Stimulated activated CD4-positive, alpha-beta T cell treated with anti-CD3 and anti-CD28 coated beads, Interleukin-1b, Interleukin-23, amount 100 ng/mL, for 4 hours (primary cell): ENCODE measurements around the gene SETSIP.
"Not testable (repeated sequence)": the region's sequence is repeated elsewhere in the genome, so short reads cannot be mapped to it uniquely, and the experiment has no call there.

ENCODE experiments used
- DNase-seq, 2 donors: peaks; one replicate each; pipeline ENCODE4 v3.0.0-alpha.2; 2020; ENCODE audit warnings: low read depth in 2 of 2

SETSIP gene

GRCh38 chr1:92051948-92052347, 23.3 kb downstream of the SETSIP start:
- no peak for DNase-seq

DNA sequence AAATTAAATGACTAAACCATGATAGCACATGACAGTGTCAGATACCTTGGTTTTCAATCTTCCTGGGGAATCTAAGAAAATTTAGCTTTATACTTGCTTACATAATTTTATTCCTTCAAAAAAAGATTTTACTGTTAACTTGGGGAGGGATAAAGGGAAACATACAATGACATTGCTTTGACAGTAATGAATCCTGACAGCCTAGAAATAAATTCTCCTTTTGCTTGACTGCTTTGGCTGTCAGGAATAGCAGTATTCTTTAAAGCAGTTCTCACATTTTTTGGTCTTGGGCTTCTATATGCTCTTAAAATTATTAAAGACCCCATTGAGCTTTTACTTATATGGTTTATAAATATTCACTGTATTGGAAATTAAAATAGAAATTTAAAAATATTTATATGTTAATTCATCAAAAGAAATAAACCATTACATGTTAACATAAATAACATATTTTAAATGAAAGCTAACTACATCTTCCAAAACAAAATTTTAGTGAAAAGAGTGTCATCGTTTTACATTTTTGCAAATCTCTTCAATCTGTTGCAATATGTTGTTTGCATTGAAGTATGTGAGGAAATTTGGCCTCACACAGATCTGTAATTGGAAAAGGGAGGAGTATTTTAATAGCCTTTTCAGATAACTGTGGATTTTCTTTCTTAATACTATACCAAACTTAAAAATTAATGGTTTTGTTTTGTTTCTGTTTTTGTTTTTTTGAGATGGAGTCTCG, 29.3 kb downstream of the SETSIP start:
- DNase-seq = no peak

DNA sequence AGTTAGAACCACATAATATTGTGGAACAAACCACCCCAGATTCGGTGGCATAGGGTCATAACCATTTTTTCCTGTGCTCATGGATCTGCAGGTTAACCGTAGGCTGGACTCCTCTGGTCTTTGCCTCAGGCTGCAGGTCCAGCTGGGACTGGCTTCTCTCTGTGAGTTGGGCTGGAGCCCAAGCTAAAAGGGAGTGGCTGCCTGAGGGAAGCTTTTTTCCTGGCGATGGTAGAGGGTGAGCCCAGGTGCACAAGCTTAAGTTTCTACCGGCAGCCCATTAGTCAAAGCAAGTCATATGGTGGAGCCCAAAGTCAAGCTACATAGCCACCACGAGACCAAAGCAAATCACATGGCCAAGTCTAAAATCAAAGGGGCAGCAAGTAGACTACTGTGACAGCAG, 31.6 kb downstream of the SETSIP start:
- DNase-seq = no peak

DNA sequence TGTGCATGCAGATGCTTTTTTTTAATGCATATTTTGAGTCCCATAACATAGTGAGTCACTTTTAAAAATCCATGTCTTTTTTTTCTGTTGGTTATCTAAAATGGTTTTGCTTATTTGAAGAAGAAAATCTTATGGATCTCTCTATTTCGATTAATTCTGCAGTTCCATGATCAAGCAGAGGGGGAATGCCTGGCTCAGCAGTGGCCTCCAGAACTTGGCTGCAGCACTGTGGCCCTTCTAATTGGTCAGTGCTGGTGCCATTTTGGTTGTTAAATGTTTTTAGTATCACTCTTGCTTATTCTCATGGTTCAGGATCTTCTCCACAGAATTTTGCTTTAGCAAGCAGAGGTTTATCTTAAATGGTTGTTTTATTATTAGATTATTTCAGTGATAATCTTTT, 34.2 kb downstream of the SETSIP start:
- DNase-seq = no peak

- DNase-seq = no peak
These were observed 36.4 kb downstream of the SETSIP start for GRCh38 chr1:92038695-92039346.

GRCh38 chr1:92037400-92037799, 37.8 kb downstream of the SETSIP start:
- DNase-seq = no peak

DNA sequence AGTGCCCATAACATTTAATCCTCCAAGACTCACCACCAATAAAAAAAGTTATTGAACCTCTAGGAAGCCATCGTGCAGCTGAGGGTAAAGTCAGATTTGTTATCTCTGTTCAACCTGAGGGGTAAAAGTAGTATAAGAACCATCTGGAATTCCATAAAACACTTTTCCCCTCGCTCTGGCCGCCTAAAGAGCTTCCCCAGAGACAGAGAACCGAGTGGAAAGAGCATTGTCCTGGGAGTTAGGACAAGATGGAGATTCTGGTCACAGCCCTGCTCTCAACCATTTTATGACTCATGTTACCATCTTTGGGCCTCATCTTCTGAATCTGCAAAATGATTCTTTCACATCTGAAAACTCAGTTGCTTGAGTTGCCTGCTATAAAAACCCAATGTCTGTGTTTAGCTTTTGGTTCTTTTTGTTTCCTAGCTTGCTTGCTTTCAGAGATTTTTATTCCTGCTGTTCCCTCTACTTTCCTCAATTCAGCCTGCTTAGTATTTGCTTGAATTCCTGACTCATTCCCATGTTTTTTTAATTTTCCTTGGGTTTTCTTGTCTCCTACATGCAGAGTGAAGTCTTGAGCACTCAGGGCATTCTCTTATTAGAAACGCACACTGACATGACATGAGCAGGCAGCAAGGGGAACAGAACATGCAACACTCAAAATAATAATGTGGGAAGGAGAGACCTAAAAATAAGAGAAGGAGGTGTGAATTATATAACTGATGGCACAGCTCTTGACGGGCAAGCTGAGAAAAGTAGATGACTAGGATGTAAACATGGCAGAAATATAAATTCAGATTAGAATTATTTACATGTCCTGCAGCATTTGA, 43.7 kb downstream of the SETSIP start:
- no peak for DNase-seq

DNA sequence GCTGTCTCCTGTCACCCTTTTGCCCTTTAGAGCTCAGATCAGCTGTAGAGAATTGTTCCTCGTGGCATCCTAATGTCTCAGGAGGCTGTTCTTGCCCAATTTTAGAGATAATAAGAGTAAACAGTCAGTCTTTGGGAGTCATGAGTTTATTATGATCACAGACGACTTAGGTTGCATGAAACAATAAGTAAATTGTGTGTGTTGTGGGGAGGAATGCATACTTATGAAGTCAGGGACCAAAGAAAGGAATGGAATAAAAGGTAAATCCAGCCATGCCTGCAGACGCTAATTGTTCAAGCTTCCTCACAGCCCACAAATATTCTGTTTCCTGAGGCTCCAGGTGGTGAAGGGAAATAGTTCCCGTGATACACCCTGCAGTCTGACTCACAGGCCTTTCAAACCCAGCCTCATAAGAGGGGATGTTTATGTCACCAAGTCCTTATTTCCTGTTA, 44.5 kb downstream of the SETSIP start:
- no peak for DNase-seq

DNA sequence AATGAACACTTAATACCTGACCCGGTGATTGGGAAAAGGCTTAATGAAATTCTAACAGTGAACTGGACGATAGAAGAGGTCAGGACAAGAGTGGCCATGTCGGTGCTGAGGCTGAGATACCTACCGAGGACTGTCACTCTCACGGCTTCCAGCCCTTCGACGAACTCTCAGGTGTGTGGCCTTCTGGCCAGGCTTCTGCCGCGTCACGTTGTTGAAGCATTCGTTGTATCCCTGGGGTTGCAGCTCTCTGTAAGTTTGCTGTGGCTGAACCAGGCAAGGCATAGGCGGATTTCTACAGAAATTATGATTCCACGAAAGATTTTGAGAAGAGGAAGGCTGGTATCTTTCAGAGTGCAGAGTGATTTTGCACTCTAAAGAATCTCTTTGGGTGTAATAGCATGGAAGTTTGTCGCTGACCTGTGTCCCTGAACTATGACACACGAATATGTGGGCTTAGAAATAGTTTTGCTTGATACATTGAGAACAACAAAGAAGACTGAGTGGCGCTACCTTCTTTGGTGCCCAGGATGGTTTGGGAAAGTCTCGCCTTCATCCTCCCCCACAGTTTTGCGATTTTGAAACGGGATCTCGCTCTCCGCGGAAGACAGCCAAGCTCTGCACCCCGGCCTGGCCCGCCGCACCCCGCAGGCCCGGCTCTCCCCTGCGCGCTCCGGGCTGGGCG, 45.8 kb downstream of the SETSIP start:
- DNase-seq = no peak

- DNase-seq = no peak
These were observed 48.4 kb downstream of the SETSIP start for GRCh38 chr1:92026806-92027205.

GRCh38 chr1:92026042-92026441, 49.2 kb downstream of the SETSIP start:
- not testable (repeated sequence) for DNase-seq
